ENCODE data around the gene PGM5.
A peak's percentile ranks its signal among the peaks of the same experiment; 100 is the strongest.

Gene PGM5

GRCh38 chr9:68540712-68541535, 184.5 kb downstream of the PGM5 start, which contains the start of gene TMEM252:
Gene TMEM252, minus strand, starts transcription at chr9:68540883. Its CDS starts 69 bp downstream, at chr9:68540814.
- no peak for DNase-seq (ENCODE audit: low spot score)

GRCh38 chr9:68541568-68541967, 185.2 kb downstream of the PGM5 start:
- DNase-seq (ENCODE audit: low spot score), result no peak

DNA sequence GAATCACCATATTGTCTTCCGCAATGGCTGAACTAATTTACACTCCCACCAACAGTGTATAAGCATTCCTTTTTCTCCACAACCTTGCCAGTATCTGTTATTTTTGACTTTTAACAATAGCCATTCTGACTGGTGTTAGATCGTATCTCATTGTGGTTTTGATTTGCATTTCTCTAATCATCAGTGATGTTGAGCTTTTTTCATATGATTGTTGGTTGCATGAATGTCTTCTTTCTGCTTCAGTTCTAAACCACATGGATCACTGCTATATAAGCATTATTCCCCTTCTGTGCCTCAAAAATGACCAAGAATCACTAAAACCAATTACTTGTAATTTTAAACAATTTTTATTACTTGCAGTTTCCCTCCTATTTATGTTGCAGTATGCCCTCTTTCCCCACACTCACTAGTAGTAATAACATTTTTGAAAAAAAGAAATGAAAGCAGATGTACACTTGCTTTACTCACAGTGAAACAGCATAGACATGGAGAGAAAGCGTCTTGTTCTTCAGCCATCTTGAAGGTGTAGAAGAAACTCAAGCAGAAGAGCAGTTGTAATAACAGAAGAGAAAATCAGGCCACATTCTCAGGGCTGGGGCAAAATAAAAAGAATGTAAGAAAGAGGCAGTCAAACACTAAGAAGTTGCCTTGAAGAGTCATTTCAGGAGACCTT, 188.8 kb downstream of the PGM5 start:
- DNase-seq (ENCODE audit: low spot score), result no peak

DNA sequence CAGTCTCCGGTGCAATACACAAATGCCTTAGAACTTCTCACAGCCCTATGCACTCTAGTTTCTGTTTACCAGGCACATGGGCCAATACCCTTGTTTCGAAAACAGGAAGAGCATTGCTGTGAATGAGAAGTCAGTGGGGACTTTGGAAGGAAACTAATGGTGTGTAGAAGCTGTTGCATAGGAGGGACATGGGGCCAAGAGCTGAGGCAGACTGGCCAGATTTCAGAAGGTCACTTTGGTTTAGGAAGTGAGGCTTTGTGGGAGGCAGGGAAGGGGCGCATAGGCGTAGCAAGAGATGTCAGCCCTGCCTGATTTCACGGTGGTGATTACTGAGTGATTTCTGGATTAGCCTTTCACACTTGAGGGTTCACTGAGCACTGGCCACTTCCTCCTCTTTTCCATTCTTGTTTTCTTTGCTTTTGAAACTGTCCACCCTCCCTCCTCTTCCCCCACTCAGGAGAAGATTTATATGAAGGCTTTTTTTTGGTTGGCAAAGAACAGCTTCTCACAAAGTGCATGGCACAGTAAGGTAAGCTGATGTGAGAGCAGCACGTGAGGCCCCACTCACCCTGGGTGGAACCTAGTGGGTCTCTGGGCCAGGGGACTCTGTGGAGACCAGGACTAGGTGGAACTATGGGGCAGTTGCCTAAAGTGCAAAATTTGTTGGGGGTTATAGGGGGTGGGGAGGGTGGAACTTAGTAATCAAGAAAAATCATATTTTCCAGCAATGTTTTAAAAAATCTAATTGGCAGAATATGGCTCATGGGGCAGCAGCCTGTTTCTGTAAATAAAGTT, 190.4 kb downstream of the PGM5 start:
- peak; percentile 12 for DNase-seq (ENCODE audit: low spot score)

DNA sequence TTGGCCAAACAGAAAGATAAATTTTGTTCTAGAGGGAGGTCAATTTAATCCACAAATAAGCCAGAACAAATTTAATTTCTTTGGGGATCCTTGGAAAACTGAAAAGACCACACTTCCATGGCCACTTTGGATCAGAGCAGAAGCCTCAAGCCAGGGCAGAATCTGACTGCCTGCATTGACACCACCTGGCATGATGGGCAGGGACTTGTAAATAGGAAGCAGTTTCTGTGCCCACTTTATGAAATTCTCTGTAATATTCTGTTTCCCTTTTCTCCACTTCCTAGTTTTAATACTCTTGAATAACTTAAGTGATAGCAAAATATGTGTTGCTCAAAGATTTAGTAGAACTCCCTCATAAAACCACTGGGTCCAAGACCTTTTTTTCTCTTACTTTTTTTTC, 191.0 kb downstream of the PGM5 start:
- DNase-seq (ENCODE audit: low spot score), result no peak

DNA sequence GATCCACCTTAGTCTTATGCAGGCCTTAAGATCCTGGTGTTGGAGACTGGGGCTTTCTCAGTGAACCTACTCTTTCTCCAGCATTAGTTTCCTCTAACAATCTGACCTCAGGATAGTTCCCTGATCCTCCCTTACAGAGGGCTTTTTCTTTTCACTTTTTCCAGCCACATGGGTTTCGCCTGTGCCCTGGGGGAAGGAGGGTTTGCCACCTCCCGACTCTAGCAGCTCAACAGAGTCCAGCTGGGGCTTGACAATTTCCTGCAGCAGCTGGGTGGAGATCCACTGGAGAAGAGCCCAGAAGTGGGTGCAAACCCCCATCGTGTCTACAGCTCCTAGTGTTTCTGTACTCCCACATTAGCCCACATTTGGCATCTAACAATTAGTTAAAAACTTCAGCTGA, 191.8 kb downstream of the PGM5 start:
- no peak for DNase-seq (ENCODE audit: low spot score)

DNA sequence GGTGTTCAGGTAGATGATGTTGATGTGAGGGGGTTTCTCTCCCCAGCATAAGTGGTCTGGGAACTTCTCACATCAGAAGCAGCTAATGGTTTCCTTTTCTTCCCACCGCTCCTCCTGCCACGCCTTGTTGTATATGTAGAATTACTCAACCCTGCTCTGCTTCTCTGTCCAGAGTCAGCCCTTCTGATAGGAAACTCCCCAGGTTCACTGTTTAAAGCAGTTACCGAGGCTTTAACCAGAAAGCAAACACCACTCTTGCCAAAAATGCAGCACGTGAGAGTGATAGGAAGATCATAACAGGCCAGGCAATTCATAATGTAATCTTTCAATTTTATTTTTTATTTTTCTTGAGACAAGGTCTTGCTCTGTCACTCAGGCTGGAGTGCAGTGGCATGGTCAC, 194.8 kb downstream of the PGM5 start:
- DNase-seq (ENCODE audit: low spot score), result no peak

DNA sequence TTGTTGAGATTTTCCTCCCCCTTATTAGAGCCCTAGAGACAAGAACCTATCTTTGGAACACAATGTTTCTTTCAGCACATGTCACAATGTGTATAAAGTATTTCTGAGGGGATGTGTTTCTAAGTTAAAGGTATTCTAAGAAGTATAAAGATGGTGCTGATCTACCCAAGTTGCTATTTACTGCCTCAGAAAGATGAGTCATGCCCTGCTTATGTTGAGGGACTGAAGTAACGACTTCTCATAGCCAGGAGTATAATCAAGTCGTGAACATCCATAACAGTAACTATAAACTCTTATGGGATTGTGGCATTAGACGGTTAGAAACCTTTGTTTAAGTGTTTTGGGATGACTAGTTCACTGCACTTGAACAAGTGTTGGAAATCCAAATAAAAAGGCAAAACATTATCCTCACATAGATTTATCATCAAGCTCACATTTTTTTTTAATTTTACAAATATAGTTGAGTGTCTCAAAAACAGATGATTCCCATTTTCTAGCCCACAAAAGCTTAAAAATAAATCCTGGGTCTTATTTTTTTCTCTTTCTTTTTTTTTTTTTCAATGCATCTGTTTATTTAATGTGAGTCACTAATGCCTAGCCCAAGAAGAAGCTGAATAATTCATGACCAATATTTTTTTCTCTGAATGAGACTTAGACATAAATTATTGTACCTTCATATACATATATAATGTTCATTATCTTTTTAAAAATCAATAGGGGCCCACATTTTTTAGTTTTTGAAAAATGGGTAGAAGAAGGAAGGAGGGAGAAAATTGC, 196.5 kb downstream of the PGM5 start:
- no peak for DNase-seq (ENCODE audit: low spot score)

DNA sequence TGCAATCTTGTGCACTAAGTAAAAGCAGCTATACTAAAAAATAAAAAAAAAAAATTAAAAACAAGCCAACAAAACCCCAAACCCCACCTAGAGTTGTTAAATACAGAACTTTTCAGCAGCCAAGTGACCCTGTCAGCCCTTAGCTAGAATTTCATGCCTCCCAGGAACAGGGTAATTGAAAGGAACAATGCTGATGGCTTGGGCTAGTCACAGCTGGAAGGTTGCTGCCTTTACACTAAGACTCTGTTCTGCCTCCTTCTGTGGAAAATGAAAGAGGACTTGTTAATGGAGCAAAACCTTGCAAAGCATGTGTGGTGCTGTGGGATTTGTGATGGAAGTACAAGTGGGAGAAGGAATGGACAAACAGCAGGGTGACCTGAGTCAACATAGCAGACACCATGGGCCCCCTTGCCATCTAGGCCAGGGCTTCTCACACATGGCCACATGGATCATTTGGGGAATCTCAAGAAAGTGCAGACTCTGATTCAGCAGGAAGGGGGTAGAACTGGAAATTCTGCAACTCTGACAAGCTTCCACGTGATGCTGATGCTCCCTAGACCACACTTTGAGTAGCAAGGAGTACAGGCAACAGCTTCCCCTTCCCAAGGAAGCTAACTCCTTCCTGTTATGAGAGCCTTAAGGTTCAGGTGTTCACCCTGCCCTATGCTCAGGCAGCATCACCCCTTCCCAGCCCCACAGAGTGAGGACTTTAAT, 199.2 kb downstream of the PGM5 start:
- DNase-seq (ENCODE audit: low spot score), result no peak

DNA sequence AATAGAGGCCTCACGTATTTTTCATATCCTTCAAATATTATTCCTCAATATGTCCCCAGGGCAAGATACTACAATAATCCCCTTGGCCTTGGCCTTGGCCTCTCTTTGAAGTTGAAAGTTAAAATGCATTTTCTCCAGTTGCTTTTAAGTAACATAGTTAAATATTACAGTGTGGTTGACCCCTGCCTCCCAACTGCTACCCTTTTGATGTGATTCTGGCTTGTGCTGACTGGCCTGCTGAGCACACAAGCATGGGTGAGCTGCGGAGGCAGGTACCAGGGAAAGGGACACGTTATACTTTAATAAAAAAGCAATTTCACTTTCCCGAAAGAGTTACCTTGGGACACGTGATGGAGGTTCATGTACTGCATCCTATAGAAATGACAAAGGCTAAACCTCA, 202.1 kb downstream of the PGM5 start:
- no peak for DNase-seq (ENCODE audit: low spot score)

DNA sequence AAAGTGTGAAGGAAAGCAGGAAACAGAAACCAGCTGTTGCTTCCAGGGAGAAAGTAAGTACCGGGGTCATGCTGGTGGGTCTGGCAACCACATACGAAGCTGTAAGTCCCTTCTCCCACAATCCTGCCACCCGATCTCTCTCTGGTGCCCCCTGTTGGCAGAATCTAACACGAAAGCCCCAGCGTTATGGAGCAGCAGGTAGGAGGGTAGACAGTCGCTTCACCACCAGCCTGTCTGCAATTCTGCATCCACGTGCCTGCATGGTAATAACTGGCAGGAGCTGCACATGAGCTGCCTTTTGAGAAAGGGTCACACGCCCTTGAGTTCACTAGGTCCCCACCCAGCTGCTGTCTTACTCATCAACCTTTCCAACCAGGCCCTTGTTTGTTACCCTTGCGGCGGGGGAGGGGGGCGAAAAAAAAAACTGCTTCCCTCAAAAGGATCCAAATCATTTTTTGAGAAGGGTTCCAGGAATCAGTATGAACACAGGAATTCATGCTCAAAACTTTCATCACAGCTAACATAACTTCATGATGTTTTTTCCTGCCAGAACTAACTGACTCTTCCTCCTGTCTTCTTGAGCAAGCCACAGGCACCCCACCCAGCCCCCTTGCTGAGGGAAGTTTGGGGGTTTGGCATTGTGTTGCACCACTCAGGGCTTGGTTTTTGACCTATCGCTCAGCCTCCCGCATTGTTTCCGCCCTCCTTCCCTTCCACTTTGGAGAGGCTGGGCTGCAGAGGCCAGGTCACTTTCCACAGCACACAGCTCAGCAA, 203.8 kb downstream of the PGM5 start:
- DNase-seq (ENCODE audit: low spot score), result peak; percentile 57

DNA sequence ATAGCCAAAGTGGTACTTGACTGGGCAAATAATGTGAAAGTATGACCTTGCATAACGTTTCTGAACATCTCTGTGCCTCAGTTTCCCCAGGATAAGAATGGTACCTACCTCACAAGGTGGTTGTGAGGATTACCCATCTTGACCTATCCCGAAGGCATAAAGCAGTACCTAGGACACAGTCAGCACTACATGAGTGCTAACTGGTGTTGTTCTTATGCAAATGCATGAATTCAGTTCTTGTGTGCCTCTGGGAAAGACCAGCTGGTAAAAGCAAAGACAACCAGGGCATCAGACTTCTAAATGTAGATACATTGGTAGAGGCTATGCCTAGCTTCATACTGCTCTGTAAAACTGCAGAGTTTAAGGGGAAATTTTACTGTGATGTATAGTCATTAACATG, 206.1 kb downstream of the PGM5 start:
- DNase-seq (ENCODE audit: low spot score), result no peak

DNA sequence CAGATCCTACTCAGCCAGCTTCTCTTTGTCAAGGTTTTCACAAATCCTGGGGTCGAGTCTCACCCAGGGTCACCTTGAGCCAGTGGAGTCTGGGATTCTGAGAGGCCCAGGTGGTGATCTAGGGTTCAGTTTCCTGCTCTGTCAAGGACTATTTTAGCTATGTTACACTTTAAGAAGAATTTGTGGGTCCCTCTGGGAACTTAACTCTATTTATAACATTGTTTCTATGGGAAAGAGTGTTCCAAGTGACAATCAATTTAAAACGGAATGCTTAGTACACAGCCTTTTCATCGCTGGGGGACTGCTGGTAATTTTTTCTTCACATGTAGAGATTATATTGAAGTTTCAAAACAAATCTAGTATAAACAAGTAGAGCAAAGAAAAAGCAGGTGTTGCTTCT, 211.2 kb downstream of the PGM5 start:
- DNase-seq (ENCODE audit: low spot score), result no peak

GRCh38 chr9:68574150-68574549, 217.7 kb downstream of the PGM5 start:
- DNase-seq (ENCODE audit: low spot score), result no peak

- no peak for DNase-seq (ENCODE audit: low spot score)
These were observed 219.4 kb downstream of the PGM5 start for GRCh38 chr9:68575817-68576216.

GRCh38 chr9:68577774-68578591, 221.6 kb downstream of the PGM5 start:
- DNase-seq (ENCODE audit: low spot score), result no peak
